K562 (cell line): ENCODE results near the gene CSN3. TPM values are rescaled to one million over a fixed set of nuclear protein-coding genes. Genes with fewer than 3 reads are reported as not detected.
A peak's percentile ranks its signal among the peaks of the same experiment; 100 is the strongest.

Experiments used
- ATAC-seq: fragments of 200-7000 bp; cut with Tn5 transposase; 3 replicates; pipeline ENCODE4 v1.9.1; 2020; ENCODE audit warnings: moderate library complexity
- BruUV-seq: library from RNA; stranded (reverse); fragments of 400-500 nt; replicated peaks from 2 replicates; lab custom pipeline; 2021; lab: Mats Ljungman, UMichigan
- CTCF ChIA-PET: fragments of 300-600 bp; formaldehyde crosslinking; extraction: SDS; loops from one replicate; lab custom pipeline; 2021; ENCODE audit warnings: low intra/inter-chr PET ratio; lab: Yijun Ruan, JAX
- POLR2A ChIA-PET: fragments of 300-600, 350-650 bp; sonication (Branson Sonifier 250); formaldehyde crosslinking; extraction: SDS; loops from one replicate; lab custom pipeline; 2021; ENCODE audit warnings: antibody characterized with exemption, inconsistent platforms; lab: Yijun Ruan, JAX
- DNase-seq, 4 experiments: peaks; one replicate each; pipeline versions ENCODE4 v3.0.0 to v3.0.0-alpha.2; 2011 to 2018; ENCODE audit warnings: low spot score in 3 of 4, mixed read lengths in 3 of 4; ENCODE audit errors: extremely low read depth in 1 of 4
- FAIRE-seq: peaks from 2 replicates; lab custom pipeline; 2011; peaks lifted over from hg19 to GRCh38; lab: Jason Lieb, UNC
- H2AFZ ChIP-seq: 2 replicates; pipeline ENCODE4 v1.6.0; 2011; ENCODE audit warnings: low read depth, low read length, control low read depth, inconsistent platforms
- H3K27ac ChIP-seq: fragments of 200-600 bp; 3 replicates; pipeline ENCODE4 v1.8.0; 2011; ENCODE audit warnings: low read depth, mild to moderate bottlenecking, control low read depth, inconsistent platforms, low read length, moderate library complexity, mixed read lengths; ENCODE audit errors: extremely low read depth
- H3K27me3 ChIP-seq, 2 experiments: fragments of 300-600 bp in 1 of 2; 2 replicates in 1 of 2; 3 replicates in 1 of 2; pipeline versions ENCODE4 v1.6.0 to v1.8.0; 2011; ENCODE audit warnings: inconsistent platforms in 2 of 2, low read length in 2 of 2, mild to moderate bottlenecking in 1 of 2, mixed read lengths in 1 of 2, moderate library complexity in 1 of 2; ENCODE audit not compliant: control insufficient read depth in 2 of 2, insufficient read depth in 2 of 2
- H3K36me3 ChIP-seq: fragments of 300-600 bp; 3 replicates; pipeline ENCODE4 v1.8.0; 2011; ENCODE audit warnings: mild to moderate bottlenecking, low read length, inconsistent platforms; ENCODE audit not compliant: control insufficient read depth, insufficient read depth
- H3K4me1 ChIP-seq, 2 experiments: fragments of 200-600 bp in 1 of 2; replicated peaks in 1 of 2; 2 replicates in 1 of 2; 3 replicates in 1 of 2; pipeline versions ENCODE4 v1.5.1 to v1.8.0; 2011; ENCODE audit warnings: inconsistent platforms in 2 of 2, low read length in 2 of 2, mild to moderate bottlenecking in 1 of 2, mixed read lengths in 1 of 2, moderate library complexity in 1 of 2; ENCODE audit not compliant: control insufficient read depth in 2 of 2, insufficient read depth in 2 of 2
- H3K4me2 ChIP-seq: 2 replicates; pipeline ENCODE4 v1.6.1; 2011; ENCODE audit warnings: low read length, control low read depth, inconsistent platforms, mixed read lengths; ENCODE audit not compliant: insufficient read depth
- H3K4me3 ChIP-seq: fragments of 200-600 bp; sonication (generic), shearing (Covaris generic); 2 replicates; pipeline ENCODE4 v1.5.1; 2016; ENCODE audit warnings: control low read depth, inconsistent platforms
- H3K79me2 ChIP-seq: fragments of 200-600 bp; 3 replicates; pipeline ENCODE4 v1.8.0; 2011; ENCODE audit warnings: low read length, inconsistent platforms; ENCODE audit not compliant: control insufficient read depth, insufficient read depth
- H3K9ac ChIP-seq, 2 experiments: 2 replicates each; pipeline versions ENCODE4 v1.6.0 to v1.6.1; 2011; ENCODE audit warnings: low read depth in 2 of 2, low read length in 2 of 2, control low read depth in 1 of 2, inconsistent platforms in 1 of 2, mild to moderate bottlenecking in 1 of 2, mixed read lengths in 1 of 2; ENCODE audit not compliant: insufficient read depth in 1 of 2
- H3K9me1 ChIP-seq: one replicate; pipeline ENCODE4 v1.6.0; 2011; ENCODE audit warnings: inconsistent platforms, mild to moderate bottlenecking, low read length, moderate library complexity; ENCODE audit not compliant: control insufficient read depth, insufficient read depth
- H3K9me3 ChIP-seq: replicated peaks from 2 replicates; pipeline ENCODE4 v1.5.1; 2011; ENCODE audit warnings: low read depth, low read length, inconsistent platforms; ENCODE audit not compliant: control insufficient read depth, insufficient read depth
- H4K20me1 ChIP-seq: replicated peaks from 2 replicates; pipeline ENCODE4 v1.6.1; 2011; ENCODE audit warnings: low read length, inconsistent platforms, mixed read lengths; ENCODE audit not compliant: control insufficient read depth, insufficient read depth
- C11orf30 ChIP-seq: fragments of 450-650 bp; IDR thresholded peaks from 2 replicates; pipeline ENCODE4 v1.6.1; 2016; ENCODE audit warnings: low read depth, mild to moderate bottlenecking
- FIP1L1 ChIP-seq: fragments of 200-400 bp; formaldehyde crosslinking; IDR thresholded peaks from 2 replicates; pipeline ENCODE4 v1.6.1; 2018; ENCODE audit warnings: mild to moderate bottlenecking, low read depth, low read length; ENCODE audit not compliant: poor library complexity, severe bottlenecking
- FOXP1 ChIP-seq: sonication (generic); formaldehyde crosslinking; IDR thresholded peaks from 2 replicates; pipeline ENCODE4 v1.8.0; 2022; ENCODE audit warnings: mild to moderate bottlenecking, missing genetic modification reagents
- KLF16 ChIP-seq: IDR thresholded peaks from 2 replicates; pipeline ENCODE4 v1.6.1; 2016; ENCODE audit warnings: antibody characterized with exemption
- MAFF ChIP-seq: IDR thresholded peaks from 2 replicates; pipeline ENCODE4 v1.6.1; 2012; ENCODE audit warnings: low read length, improper control_type of control experiment
- MAFG ChIP-seq: fragments of 450-650 bp; conservative IDR thresholded peaks from 2 replicates; pipeline ENCODE4 v1.6.1; 2016; ENCODE audit warnings: missing genetic modification characterization, missing compliant biosample characterization
- MAFK ChIP-seq: IDR thresholded peaks from 2 replicates; pipeline ENCODE4 v1.6.1; 2011; ENCODE audit warnings: low read length, improper control_type of control experiment
- MYC ChIP-seq, 2 experiments: fragments of 250-450 bp in 1 of 2; sonication (Bioruptor Pico) in 1 of 2; IDR thresholded peaks; 2 replicates each; pipeline versions ENCODE4 v1.5.1 to v1.6.1; 2012 to 2021; ENCODE audit warnings: low read depth in 2 of 2, borderline replicate concordance in 1 of 2, improper control_type of control experiment in 1 of 2, low read length in 1 of 2, mild to moderate bottlenecking in 1 of 2, moderate library complexity in 1 of 2
- ZNF316 ChIP-seq: fragments of 450-650 bp; IDR thresholded peaks from 2 replicates; pipeline ENCODE4 v1.6.1; 2016
- WGBS: fragments of 100-300 bp; shearing (Covaris generic); methylation state at CpG from one replicate; pipeline ENCODE4 v1.1.6; 2016; ENCODE audit warnings: low coverage, mixed read lengths; ENCODE audit not compliant: insufficient coverage; ENCODE audit errors: missing lambda C conversion rate; 5-methylcytosine and 5-hydroxymethylcytosine counted together
- in situ Hi-C: fragments of 300-500 bp; cut with MboI; formaldehyde crosslinking; loops from 4 replicates; pipeline ENCODE4 v1.15.0; 2018; ENCODE audit warnings: inconsistent platforms, mixed read lengths
- intact Hi-C: fragments of 100-400 bp; cut with micrococcal nuclease; formaldehyde crosslinking; loops from 2 replicates; pipeline ENCODE4 v1.14.2; 2022
- polyA plus RNA-seq, 8 experiments: library from polyadenylated mRNA; depleted of rRNA in 4 of 8; stranded (reverse) in 5 of 8; unstranded in 3 of 8; fragments of >200 nt; fragmentation: Nextera tagmentation in 2 of 8; fragmentation: Illumina TruSeq in 1 of 8; extraction: Ambion mirVana in 2 of 8; extraction: Trizol in 1 of 8; gene quantifications; 2 replicates each; pipeline versions ENCODE4 v1.2.1 to v1.2.3, GENCODE V29; 2011 to 2014; ENCODE audit warnings: inconsistent platforms in 1 of 8, missing spikeins in 1 of 8
- total RNA-seq, 7 experiments: library from RNA; depleted of rRNA in 6 of 7; stranded (reverse); fragments of >200 nt in 6 of 7; fragmentation: Illumina TruSeq in 2 of 7; extraction: Trizol in 2 of 7; gene quantifications; 2 replicates each; pipeline versions ENCODE4 v1.2.1 to v1.2.3, GENCODE V29; 2011 to 2021; ENCODE audit warnings: low replicate concordance in 1 of 7
- TF ChIP-seq, protein P1 (sequence below): IDR thresholded peaks from 3 replicates; pipeline ENCODE4 v1.6.1; 2011; ENCODE audit warnings: borderline replicate concordance, mild to moderate bottlenecking, moderate library complexity; ENCODE audit not compliant: insufficient read length; ENCODE audit errors: extremely low read depth
- TF ChIP-seq, protein P2 (sequence below): fragments of 450-650 bp; IDR thresholded peaks from 2 replicates; pipeline ENCODE4 v1.6.1; 2018; ENCODE audit warnings: mild to moderate bottlenecking, low read depth; ENCODE audit not compliant: partially characterized antibody

Gene CSN3
- total and polyA plus RNA-seq, 9 of the 15 experiments (the other 6 are each of a cell fraction or from before 2014, with no cell fraction given) = not detected

GRCh38 chr4:70299643-70300042 lies 57.2 kb downstream of the CSN3 start:
- Histone ChIP-seq H3K27ac (no peak overlapping the region), H3K36me3 (no peaks in the 10 kb centered on the region), H3K4me2 (no peak overlapping the region), H3K27me3 (no peaks in the 10 kb centered on the region), H3K9me3 (no peaks in the 10 kb centered on the region; the same call in 1 of the 2 replicates), H2AFZ (no peak overlapping the region)
- POLR2A ChIA-PET = no interaction called here
- no peak for FAIRE-seq
- intact Hi-C loops = no loop called here
- in situ Hi-C loops = no loop called here
- BruUV-seq = no TSS peak
- TF ChIP-seq, protein P1, sequence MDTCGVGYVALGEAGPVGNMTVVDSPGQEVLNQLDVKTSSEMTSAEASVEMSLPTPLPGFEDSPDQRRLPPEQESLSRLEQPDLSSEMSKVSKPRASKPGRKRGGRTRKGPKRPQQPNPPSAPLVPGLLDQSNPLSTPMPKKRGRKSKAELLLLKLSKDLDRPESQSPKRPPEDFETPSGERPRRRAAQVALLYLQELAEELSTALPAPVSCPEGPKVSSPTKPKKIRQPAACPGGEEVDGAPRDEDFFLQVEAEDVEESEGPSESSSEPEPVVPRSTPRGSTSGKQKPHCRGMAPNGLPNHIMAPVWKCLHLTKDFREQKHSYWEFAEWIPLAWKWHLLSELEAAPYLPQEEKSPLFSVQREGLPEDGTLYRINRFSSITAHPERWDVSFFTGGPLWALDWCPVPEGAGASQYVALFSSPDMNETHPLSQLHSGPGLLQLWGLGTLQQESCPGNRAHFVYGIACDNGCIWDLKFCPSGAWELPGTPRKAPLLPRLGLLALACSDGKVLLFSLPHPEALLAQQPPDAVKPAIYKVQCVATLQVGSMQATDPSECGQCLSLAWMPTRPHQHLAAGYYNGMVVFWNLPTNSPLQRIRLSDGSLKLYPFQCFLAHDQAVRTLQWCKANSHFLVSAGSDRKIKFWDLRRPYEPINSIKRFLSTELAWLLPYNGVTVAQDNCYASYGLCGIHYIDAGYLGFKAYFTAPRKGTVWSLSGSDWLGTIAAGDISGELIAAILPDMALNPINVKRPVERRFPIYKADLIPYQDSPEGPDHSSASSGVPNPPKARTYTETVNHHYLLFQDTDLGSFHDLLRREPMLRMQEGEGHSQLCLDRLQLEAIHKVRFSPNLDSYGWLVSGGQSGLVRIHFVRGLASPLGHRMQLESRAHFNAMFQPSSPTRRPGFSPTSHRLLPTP = no peak
- TF ChIP-seq ZNF316 = peak; percentile 57
- no peak for TF ChIP-seq MYC (IDR thresholded peaks at IDR 0.05; ENCODE audit: low read depth, low read length)
- no peak for TF ChIP-seq MYC (CRISPR knock-in tag; IDR thresholded peaks at IDR 0.05; ENCODE audit: borderline replicate concordance, low read depth)
- peak; percentile 75 for TF ChIP-seq MAFK
- peak; percentile 36; the same call in 1 of the 2 replicates for TF ChIP-seq MAFG
- TF ChIP-seq FOXP1 (CRISPR knock-in tag) = no peak
- TF ChIP-seq, protein P2, sequence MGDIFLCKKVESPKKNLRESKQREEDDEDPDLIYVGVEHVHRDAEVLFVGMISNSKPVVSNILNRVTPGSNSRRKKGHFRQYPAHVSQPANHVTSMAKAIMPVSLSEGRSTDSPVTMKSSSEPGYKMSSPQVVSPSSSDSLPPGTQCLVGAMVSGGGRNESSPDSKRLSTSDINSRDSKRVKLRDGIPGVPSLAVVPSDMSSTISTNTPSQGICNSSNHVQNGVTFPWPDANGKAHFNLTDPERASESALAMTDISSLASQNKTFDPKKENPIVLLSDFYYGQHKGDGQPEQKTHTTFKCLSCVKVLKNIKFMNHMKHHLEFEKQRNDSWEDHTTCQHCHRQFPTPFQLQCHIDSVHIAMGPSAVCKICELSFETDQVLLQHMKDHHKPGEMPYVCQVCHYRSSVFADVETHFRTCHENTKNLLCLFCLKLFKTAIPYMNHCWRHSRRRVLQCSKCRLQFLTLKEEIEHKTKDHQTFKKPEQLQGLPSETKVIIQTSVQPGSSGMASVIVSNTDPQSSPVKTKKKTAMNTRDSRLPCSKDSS = no peak
- TF ChIP-seq FIP1L1 = no peak
- peak; percentile 34; the same call in 1 of the 2 replicates for TF ChIP-seq C11orf30
- no peak for TF ChIP-seq KLF16
- peak; percentile 37; the same call in 1 of the 2 replicates for TF ChIP-seq MAFF
- TF ChIP-seq, all 486 proteins: peak for 5
- Histone ChIP-seq H3K9ac (no peak overlapping the region), H3K9me1 (no peaks in the 10 kb centered on the region), H3K4me3 (no peak overlapping the region), H4K20me1 (no peaks in the 10 kb centered on the region), H3K79me2 (no peaks in the 10 kb centered on the region), H3K4me1 (no peaks in the 10 kb centered on the region)
- 0% methylated on average over 2 of the region's 2 CpGs for WGBS
- ATAC-seq (no peak), DNase-seq (no peak)
- CTCF ChIA-PET = no interaction called here
